T-helper 1 cell treated with Interleukin-12 subunit alpha and Interleukin-12 subunit beta and Interleukin-4 antibody, amounts not matched to agents 30 ng/mL and 1 ng/mL, for 36 hours (primary cell): Measurements from ENCODE around the gene ABHD2. TPM values are rescaled to one million over a fixed set of nuclear protein-coding genes. Genes with fewer than 3 reads are reported as not detected.
"Not testable (repeated sequence)": the region's sequence is repeated elsewhere in the genome, so short reads cannot be mapped to it uniquely, and the experiment has no call there.

ENCODE experiments used
- intact Hi-C: fragments of 100-400 bp; cut with micrococcal nuclease; formaldehyde crosslinking; loops from one replicate; pipeline ENCODE4 v1.15.1; 2024
- total RNA-seq: library from RNA; stranded (reverse); gene quantifications from 2 replicates; pipeline ENCODE4 v1.2.3, GENCODE V29; 2022

ABHD2 gene
- total RNA-seq, 1 donor from 2014 or later: 65.0 TPM

- intact Hi-C loops: no loop called here
Measured at GRCh38 chr15:89075101-89075640, 13.1 kb upstream of the ABHD2 start.

GRCh38 chr15:89075846-89076245 lies 12.4 kb upstream of the ABHD2 start:
- intact Hi-C loops: no loop called here

GRCh38 chr15:89077750-89078149 lies 10.5 kb upstream of the ABHD2 start:
- intact Hi-C loops: no loop called here

GRCh38 chr15:89078851-89079810 lies 9.1 kb upstream of the ABHD2 start:
- intact Hi-C loops: no loop called here

- intact Hi-C loops: no loop called here
Measured at GRCh38 chr15:89081878-89082277, 6.4 kb upstream of the ABHD2 start.

GRCh38 chr15:89083246-89083645 lies 5.0 kb upstream of the ABHD2 start:
- intact Hi-C loops: no loop called here

- intact Hi-C loops: no loop called here
Measured at GRCh38 chr15:89085289-89085926, 2.8 kb upstream of the ABHD2 start.

- intact Hi-C loops: not testable (repeated sequence)
Measured at GRCh38 chr15:89085933-89086332, 2.3 kb upstream of the ABHD2 start.

GRCh38 chr15:89086390-89086789 lies 1.9 kb upstream of the ABHD2 start:
- intact Hi-C loops: not testable (repeated sequence)

- intact Hi-C loops: no loop called here
Measured at GRCh38 chr15:89087161-89087829, 961 bp upstream of the ABHD2 start.

- intact Hi-C loops: loop anchor here (1.0 to 2.0 kb wide), 13 partner anchors 31 to 621 kb away; partner anchors contain the start of genes AEN, DET1, FANCI and MRPL46
Measured at GRCh38 chr15:89088605-89089315, 504 bp downstream of the ABHD2 start.

GRCh38 chr15:89089316-89090230 lies 1.3 kb downstream of the ABHD2 start:
- intact Hi-C loops: loop anchor here (2.0 kb wide), 2 partner anchors 185 to 469 kb away; partner anchors contain the start of gene AEN

GRCh38 chr15:89090791-89091626 lies 2.8 kb downstream of the ABHD2 start:
- intact Hi-C loops: no loop called here

GRCh38 chr15:89091627-89092220 lies 3.5 kb downstream of the ABHD2 start:
- intact Hi-C loops: no loop called here

GRCh38 chr15:89093509-89093908 lies 5.3 kb downstream of the ABHD2 start:
- intact Hi-C loops: no loop called here

- intact Hi-C loops: no loop called here
Measured at GRCh38 chr15:89095073-89095472, 6.8 kb downstream of the ABHD2 start.

GRCh38 chr15:89095556-89095955 lies 7.3 kb downstream of the ABHD2 start:
- intact Hi-C loops: no loop called here

- intact Hi-C loops: no loop called here
Measured at GRCh38 chr15:89096664-89097063, 8.4 kb downstream of the ABHD2 start.
